ENCODE results near the gene PTPRR. TPM values are rescaled to one million over a fixed set of nuclear protein-coding genes. Genes with fewer than 3 reads are reported as not detected.

The PTPRR gene
- total RNA-seq, 1 experiment from 2014 or later: 41.5 TPM

DNA sequence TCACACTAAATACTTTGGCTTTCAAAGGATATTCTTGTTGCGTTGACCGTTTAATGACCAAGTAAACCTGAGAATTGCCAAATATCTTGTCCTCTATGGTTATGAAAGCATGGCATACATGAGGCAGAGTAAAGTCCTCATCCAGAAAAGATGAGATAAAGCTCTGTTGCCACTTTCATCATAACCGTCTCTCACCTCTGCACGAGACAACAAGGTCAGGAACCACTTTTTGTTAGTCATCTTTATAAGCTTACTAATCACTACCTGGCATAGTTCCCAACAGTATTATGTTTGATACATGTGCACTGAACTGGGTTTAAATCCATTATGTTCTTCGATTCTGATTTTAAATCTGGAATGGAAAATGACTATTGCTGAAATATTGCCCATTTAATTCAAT, 314.6 kb downstream of the PTPRR start:
- peak; percentile 16 for DNase-seq (ENCODE audit: low spot score)

DNA sequence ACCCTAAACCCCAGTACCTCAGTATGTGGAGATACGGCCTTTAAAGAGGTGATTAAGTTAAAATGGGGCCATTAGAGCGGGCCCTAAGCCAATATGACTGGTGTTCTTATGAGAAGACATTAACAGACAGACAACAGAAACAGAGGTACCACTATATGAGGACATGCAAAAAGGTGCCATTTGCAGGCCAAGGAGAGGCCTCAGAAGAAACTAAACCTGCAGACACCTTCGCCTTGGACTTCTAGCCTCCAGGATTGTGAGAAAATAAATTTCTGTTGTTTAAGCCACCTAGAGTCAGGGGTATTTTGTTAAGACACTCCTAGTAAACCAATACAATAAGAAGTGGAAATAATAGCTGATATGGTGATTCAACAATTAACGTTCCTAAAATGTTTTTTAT, 315.9 kb downstream of the PTPRR start:
- no peak for DNase-seq (ENCODE audit: low spot score)

DNA sequence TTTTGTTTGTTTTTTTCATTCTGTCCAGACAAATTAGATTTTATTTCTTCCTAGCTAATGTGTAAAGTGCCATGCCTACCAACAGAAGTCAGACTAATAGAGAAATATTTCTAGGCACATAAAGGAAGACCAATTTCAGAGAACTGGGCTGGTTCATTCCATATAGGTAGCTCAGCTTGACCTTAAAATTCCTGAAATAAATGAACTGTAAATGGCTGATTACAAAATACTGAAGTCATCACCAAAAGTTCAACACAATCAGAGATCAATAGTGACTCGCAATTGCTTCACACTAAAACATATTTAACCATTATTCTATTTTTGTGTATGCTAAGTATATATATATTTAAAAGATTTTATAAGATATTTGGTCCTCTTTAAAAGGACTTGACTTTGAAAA, 317.5 kb downstream of the PTPRR start:
- DNase-seq (ENCODE audit: low spot score): no peak

DNA sequence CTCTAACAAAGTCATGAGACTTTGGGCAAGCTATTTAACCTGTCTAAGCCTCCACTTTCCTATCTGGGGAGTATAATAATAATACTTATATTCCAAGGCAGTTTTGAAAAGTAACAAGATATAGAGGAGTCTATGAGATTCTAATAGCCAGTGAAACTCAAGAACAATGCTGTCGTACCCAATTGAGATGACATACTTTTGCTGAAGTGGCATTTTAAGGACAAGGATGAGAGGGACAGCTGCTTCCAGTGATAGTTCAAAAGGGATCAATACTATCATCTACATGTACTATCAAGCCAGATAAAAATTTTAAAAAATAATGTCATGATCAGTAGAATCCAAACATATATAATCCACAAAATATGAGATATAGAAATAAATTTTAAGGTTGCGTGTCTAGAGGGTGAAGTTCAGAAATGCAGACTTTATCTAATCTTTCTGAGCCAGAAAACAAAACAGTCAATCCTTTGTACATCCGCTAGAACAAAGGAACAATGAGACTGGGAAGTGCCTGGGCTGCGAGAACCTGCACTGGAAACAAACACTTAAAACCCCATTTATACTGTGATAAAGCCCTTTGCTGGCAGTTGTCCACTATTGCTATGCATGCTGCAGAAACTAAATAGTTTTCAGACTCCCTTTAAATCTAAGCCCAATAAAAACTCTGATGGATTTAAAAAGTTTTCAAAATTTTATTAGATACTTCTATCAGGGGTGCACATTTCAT, 321.9 kb downstream of the PTPRR start:
- DNase-seq (ENCODE audit: low spot score): no peak

DNA sequence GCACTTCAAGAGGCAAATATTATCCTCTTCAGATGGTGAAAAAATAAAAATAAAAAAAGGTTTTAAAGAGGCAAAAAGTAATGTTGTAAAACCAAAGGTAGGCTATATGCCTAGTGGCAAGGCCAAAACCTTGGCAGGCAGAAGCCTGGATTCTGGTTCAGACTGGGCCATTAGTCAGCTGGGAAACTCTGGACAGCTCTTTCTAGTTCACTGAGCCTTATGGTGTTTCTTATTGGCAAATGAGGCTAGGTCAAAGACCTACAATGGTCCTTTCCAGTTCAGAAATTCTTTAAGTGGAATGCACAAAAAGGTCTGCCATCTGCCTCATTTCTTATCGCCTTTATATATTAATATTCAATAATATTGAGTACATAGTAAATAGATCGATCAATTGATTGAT, 327.9 kb downstream of the PTPRR start:
- no peak for DNase-seq (ENCODE audit: low spot score)

DNA sequence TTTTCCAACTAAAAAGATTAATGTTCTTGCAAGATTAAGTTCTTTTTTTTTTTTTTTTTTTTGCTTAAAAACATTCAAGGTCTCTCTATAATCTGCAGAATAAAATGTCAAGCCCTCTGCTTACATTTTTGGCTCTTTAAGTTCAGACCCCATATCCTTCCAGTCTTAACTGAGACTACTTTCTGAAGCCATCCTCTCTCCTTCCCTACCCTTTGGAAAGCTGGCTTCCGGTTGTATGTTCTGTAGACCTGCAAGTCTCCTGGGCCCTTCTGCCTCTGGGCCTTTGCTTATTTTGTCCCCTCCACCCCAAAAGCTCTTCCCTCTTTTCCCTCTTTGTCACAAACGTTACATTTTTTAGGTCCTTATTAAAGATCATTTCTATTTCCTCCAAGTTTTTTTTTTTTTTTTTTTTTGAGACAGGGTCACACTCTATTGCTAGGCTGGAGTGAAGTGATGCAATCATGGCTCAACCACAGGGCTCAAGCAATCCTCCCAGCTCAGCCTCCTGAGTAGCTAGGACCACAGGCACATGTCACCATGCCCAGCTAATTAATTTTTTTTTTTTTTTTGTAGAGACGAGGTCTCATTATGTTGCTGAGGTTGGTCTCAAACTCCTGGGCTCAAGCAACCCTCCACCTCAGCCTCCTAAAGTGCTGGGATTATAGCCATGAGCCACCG, 329.9 kb downstream of the PTPRR start:
- DNase-seq (ENCODE audit: low spot score): no peak

DNA sequence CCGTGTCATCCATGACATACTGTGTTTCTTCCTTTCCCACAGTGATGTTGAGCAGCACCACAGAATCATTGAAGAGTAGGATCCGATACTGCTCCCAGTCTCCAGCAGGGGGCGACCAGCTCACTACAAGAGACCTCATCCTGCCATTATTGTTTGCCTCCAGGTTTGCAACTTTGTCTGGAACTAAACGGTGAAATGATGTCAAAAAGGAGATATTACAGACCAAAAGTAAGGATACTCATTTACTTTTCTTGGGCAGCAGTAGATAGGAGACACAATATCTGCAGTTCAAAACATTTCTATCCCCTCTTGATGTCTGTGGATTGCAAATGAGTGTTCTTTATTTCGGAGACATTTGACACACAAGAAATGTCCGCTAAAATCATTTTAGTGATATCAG, 330.5 kb downstream of the PTPRR start:
- DNase-seq (ENCODE audit: low spot score): peak; percentile 74

Other genes starting within 250 kb of the PTPRR start
- 40.6 and 55.8 TPM in 2 replicates for gene TSPAN8, start 237.3 kb upstream of the PTPRR start, total RNA-seq (2014; rRNA removed; shearing (Covaris generic))

Measured in A172 (cell line).